ENCODE measurements around the gene ADAMTS17.
A peak's percentile ranks its signal among the peaks of the same experiment; 100 is the strongest.
"Not testable (repeated sequence)": the region's sequence is repeated elsewhere in the genome, so short reads cannot be mapped to it uniquely, and the experiment has no call there.

ADAMTS17 gene

GRCh38 chr15:100341750-100342560 is at the start of gene ADAMTS17:
TSS of gene ADAMTS17 (minus strand) at chr15:100341975. CDS start at chr15:100341899, 76 bp downstream.
- DNase-seq = peak; percentile 97

GRCh38 chr15:100385300-100386050 is 43.7 kb upstream of the ADAMTS17 start:
- DNase-seq = no peak

GRCh38 chr15:100384108-100384410 is 42.3 kb upstream of the ADAMTS17 start:
- no peak for DNase-seq

GRCh38 chr15:100383302-100384107 is 41.7 kb upstream of the ADAMTS17 start:
- peak; percentile 20 for DNase-seq

- no peak for DNase-seq
Observed at GRCh38 chr15:100373942-100374341, 32.2 kb upstream of the ADAMTS17 start.

GRCh38 chr15:100373120-100373896 is 31.5 kb upstream of the ADAMTS17 start:
- peak; percentile 35 for DNase-seq

- DNase-seq = no peak
Observed at GRCh38 chr15:100372739-100373119, 31.0 kb upstream of the ADAMTS17 start.

GRCh38 chr15:100355342-100355741 is 13.6 kb upstream of the ADAMTS17 start:
- no peak for DNase-seq

GRCh38 chr15:100353449-100353848 is 11.7 kb upstream of the ADAMTS17 start:
- no peak for DNase-seq

GRCh38 chr15:100350434-100351226 is 8.9 kb upstream of the ADAMTS17 start:
- peak; percentile 28 for DNase-seq

GRCh38 chr15:100349696-100350433 is 8.1 kb upstream of the ADAMTS17 start:
- peak; percentile 99 for DNase-seq

GRCh38 chr15:100349321-100349695 is 7.5 kb upstream of the ADAMTS17 start:
- no peak for DNase-seq

- DNase-seq = no peak
Observed at GRCh38 chr15:100348578-100348977, 6.8 kb upstream of the ADAMTS17 start.

- DNase-seq = no peak
Observed at GRCh38 chr15:100346866-100347512, 5.2 kb upstream of the ADAMTS17 start.

- no peak for DNase-seq
Observed at GRCh38 chr15:100345438-100345837, 3.7 kb upstream of the ADAMTS17 start.

GRCh38 chr15:100343251-100343650 is 1.5 kb upstream of the ADAMTS17 start:
- DNase-seq = no peak

GRCh38 chr15:100341239-100341749 is 481 bp downstream of the ADAMTS17 start:
- no peak for DNase-seq

- no peak for DNase-seq
Observed at GRCh38 chr15:100340721-100341238, 995 bp downstream of the ADAMTS17 start.

- no peak for DNase-seq
Observed at GRCh38 chr15:100339999-100340398, 1.8 kb downstream of the ADAMTS17 start.

- not testable (repeated sequence) for DNase-seq
Observed at GRCh38 chr15:100339451-100339850, 2.3 kb downstream of the ADAMTS17 start.

All from retina (tissue), 1 donor.